GM23338 (cell line): Measurements from ENCODE around the gene ASB1. TPM values are rescaled to one million over a fixed set of nuclear protein-coding genes. Genes with fewer than 3 reads are reported as not detected.
A peak's percentile ranks its signal among the peaks of the same experiment; 100 is the strongest.

Source experiments
- ATAC-seq: fragments of 200-7000 bp; cut with Tn5 transposase; 3 replicates; pipeline ENCODE4 v1.9.1; 2020
- DNase-seq: peaks from one replicate; pipeline ENCODE4 v3.0.0-alpha.2; 2015; ENCODE audit warnings: low spot score
- H2AFZ ChIP-seq: fragments of 200-600 bp; sonication (generic); 2 replicates; pipeline ENCODE4 v1.8.0; 2016; ENCODE audit warnings: antibody characterized with exemption, mild to moderate bottlenecking, moderate library complexity
- H3F3A ChIP-seq: fragments of 200-600 bp; sonication (generic); replicated peaks from 2 replicates; pipeline ENCODE4 v1.8.0; 2017; ENCODE audit warnings: antibody characterized with exemption, mixed run types, low read depth
- H3K27ac ChIP-seq: fragments of 200-600 bp; sonication (generic); 2 replicates; pipeline ENCODE4 v1.6.1; 2016; ENCODE audit warnings: low read depth
- H3K27me3 ChIP-seq: fragments of 200-600 bp; sonication (generic); 2 replicates; pipeline ENCODE4 v1.8.0; 2016; ENCODE audit warnings: mild to moderate bottlenecking, mixed run types, moderate library complexity; ENCODE audit not compliant: insufficient read depth
- H3K36me3 ChIP-seq: fragments of 200-600 bp; sonication (generic); 2 replicates; pipeline ENCODE4 v1.8.0; 2016; ENCODE audit warnings: mild to moderate bottlenecking; ENCODE audit not compliant: insufficient read depth
- H3K4me1 ChIP-seq: fragments of 200-600 bp; sonication (generic); 2 replicates; pipeline ENCODE4 v1.8.0; 2016; ENCODE audit warnings: mild to moderate bottlenecking, moderate library complexity; ENCODE audit not compliant: insufficient read depth
- H3K4me2 ChIP-seq: fragments of 200-600 bp; sonication (generic); 2 replicates; pipeline ENCODE4 v1.7.1; 2017; ENCODE audit warnings: mixed run types
- H3K4me3 ChIP-seq: fragments of 200-600 bp; sonication (generic); 2 replicates; pipeline ENCODE4 v1.6.1; 2016; ENCODE audit warnings: mixed run types
- H3K79me2 ChIP-seq: fragments of 200-600 bp; sonication (generic); replicated peaks from 2 replicates; pipeline ENCODE4 v1.8.0; 2017; ENCODE audit warnings: mild to moderate bottlenecking; ENCODE audit not compliant: insufficient read depth
- H3K9me2 ChIP-seq: fragments of 200-600 bp; sonication (generic); 2 replicates; pipeline ENCODE4 v1.8.0; 2017; ENCODE audit not compliant: insufficient read depth
- H4K20me1 ChIP-seq: fragments of 200-600 bp; sonication (generic); replicated peaks from 2 replicates; pipeline ENCODE4 v1.8.0; 2017; ENCODE audit warnings: mild to moderate bottlenecking; ENCODE audit not compliant: insufficient read depth
- H3K27ac Mint-ChIP-seq: 2 replicates; pipeline ENCODE4 v1.8.0; 2020; ENCODE audit warnings: inconsistent platforms, mild to moderate bottlenecking, moderate library complexity, mixed read lengths
- H3K27me3 Mint-ChIP-seq: 3 replicates; pipeline ENCODE4 v1.8.0; 2022; ENCODE audit warnings: low read depth, mild to moderate bottlenecking, moderate library complexity, mixed read lengths, inconsistent platforms; ENCODE audit not compliant: insufficient read depth, poor library complexity
- H3K36me3 Mint-ChIP-seq: 3 replicates; pipeline ENCODE4 v1.8.0; 2021; ENCODE audit warnings: low read depth, mild to moderate bottlenecking, inconsistent platforms, moderate library complexity, mixed read lengths
- H3K4me1 Mint-ChIP-seq: 3 replicates; pipeline ENCODE4 v1.8.0; 2020; ENCODE audit warnings: mild to moderate bottlenecking, inconsistent platforms, mixed read lengths
- H3K4me3 Mint-ChIP-seq: 3 replicates; pipeline ENCODE4 v1.8.0; 2021; ENCODE audit warnings: moderate library complexity, mild to moderate bottlenecking, inconsistent platforms, mixed read lengths
- H3K9me3 Mint-ChIP-seq: 3 replicates; pipeline ENCODE4 v1.8.0; 2020; ENCODE audit warnings: moderate library complexity, mild to moderate bottlenecking, inconsistent platforms, mixed read lengths
- CREB1 ChIP-seq: fragments of 250-450 bp; sonication (Bioruptor Pico); IDR thresholded peaks from 2 replicates; pipeline ENCODE4 v1.5.0; 2020; ENCODE audit warnings: low read depth, mild to moderate bottlenecking, moderate library complexity
- EZH2 ChIP-seq: fragments of 200-600 bp; sonication (generic); IDR thresholded peaks from one replicate; pipeline ENCODE4 v1.8.0; 2017; ENCODE audit warnings: antibody characterized with exemption, mild to moderate bottlenecking, low read depth; ENCODE audit not compliant: unreplicated experiment
- EZH2phosphoT487 ChIP-seq: fragments of 200-600 bp; sonication (generic); IDR thresholded peaks from one replicate; pipeline ENCODE4 v1.8.1; 2018; ENCODE audit warnings: antibody characterized with exemption; ENCODE audit not compliant: unreplicated experiment
- JUNB ChIP-seq: IDR thresholded peaks from one replicate; pipeline ENCODE4 v1.6.1; 2016; ENCODE audit warnings: antibody characterized with exemption; ENCODE audit not compliant: unreplicated experiment
- NANOG ChIP-seq: IDR thresholded peaks from 2 replicates; pipeline ENCODE4 v1.6.1; 2016; ENCODE audit warnings: antibody characterized with exemption, borderline replicate concordance
- POLR2AphosphoS5 ChIP-seq: IDR thresholded peaks from 2 replicates; pipeline ENCODE4 v1.6.1; 2016; ENCODE audit warnings: antibody characterized with exemption, low read depth
- STAT1 ChIP-seq: IDR thresholded peaks from one replicate; pipeline ENCODE4 v1.6.1; 2016; ENCODE audit warnings: antibody characterized with exemption; ENCODE audit not compliant: unreplicated experiment
- ZNF114 ChIP-seq: fragments of 250-450 bp; sonication (Bioruptor Pico); IDR thresholded peaks from 2 replicates; pipeline ENCODE4 v1.5.0; 2020; ENCODE audit warnings: mild to moderate bottlenecking, moderate library complexity
- ZNF331 ChIP-seq: fragments of 250-450 bp; sonication (Bioruptor Pico); IDR thresholded peaks from 2 replicates; pipeline ENCODE4 v1.5.0; 2020; ENCODE audit warnings: low read depth, mild to moderate bottlenecking, moderate library complexity
- polyA plus RNA-seq: library from polyadenylated mRNA; unstranded; fragments of >200 nt; fragmentation: Nextera tagmentation; extraction: Ambion mirVana; gene quantifications from 2 replicates; pipeline ENCODE4 v1.2.1, GENCODE V29; 2016
- total RNA-seq: library from RNA; depleted of rRNA; stranded (reverse); fragments of >200 nt; shearing (Covaris generic); gene quantifications from 2 replicates; pipeline ENCODE4 v1.2.3, GENCODE V29; 2014
- TF ChIP-seq, protein P1 (sequence below): IDR thresholded peaks from 2 replicates; pipeline ENCODE4 v1.6.1; 2016; ENCODE audit warnings: antibody characterized with exemption
- TF ChIP-seq, protein P2 (sequence below), 2 experiments: fragments of 200-600 bp in 1 of 2; sonication (generic) in 1 of 2; conservative IDR thresholded peaks; 2 replicates each; pipeline versions ENCODE4 v1.5.1 to v1.6.1; 2016 to 2017; ENCODE audit warnings: antibody characterized with exemption in 2 of 2, low read depth in 2 of 2, mild to moderate bottlenecking in 2 of 2, moderate library complexity in 1 of 2
- TF ChIP-seq, protein P3 (sequence below): fragments of 250-450 bp; sonication (Bioruptor Pico); IDR thresholded peaks from 2 replicates; pipeline ENCODE4 v1.5.0; 2020; ENCODE audit warnings: mild to moderate bottlenecking, moderate library complexity
- TF ChIP-seq, protein P4 (sequence below): IDR thresholded peaks from one replicate; pipeline ENCODE4 v1.6.1; 2018; ENCODE audit warnings: antibody characterized with exemption; ENCODE audit not compliant: unreplicated experiment

The ASB1 gene
- total and polyA plus RNA-seq, 2 experiments from 2014 or later = 21.5 to 23.9 TPM

DNA sequence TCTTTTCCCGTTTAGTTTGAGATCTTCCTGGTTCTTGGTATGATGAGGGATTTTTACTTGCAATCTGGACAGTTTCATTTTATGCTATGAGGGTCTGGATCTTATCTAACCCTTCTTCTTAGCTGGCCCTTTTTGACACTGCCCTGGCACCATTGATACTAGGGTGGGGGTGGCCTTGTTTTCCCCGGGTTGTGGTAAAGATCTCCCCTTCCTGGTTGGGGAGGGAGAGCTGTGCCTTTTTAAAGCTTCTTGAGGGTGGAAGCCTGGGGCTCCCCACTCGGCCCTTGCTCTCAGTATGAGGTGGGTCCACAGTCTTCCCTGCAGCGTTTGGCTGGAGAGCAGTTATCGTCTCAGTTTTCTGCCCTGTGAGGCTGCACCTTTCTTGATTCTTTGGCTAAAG, 66.1 kb downstream of the ASB1 start:
- Mint-ChIP-seq H3K4me1 (peaks cover 11% of the 10 kb centered on the region), H3K36me3 (no peaks in the 10 kb centered on the region), H3K27ac (no peak overlapping the region), H3K9me3 (no peaks in the 10 kb centered on the region), H3K27me3 (peaks cover 4% of the 10 kb centered on the region), H3K4me3 (no peak overlapping the region)
- no peaks in the 10 kb centered on the region for H3K79me2 ChIP-seq
- no peak overlapping the region for H3K4me2 ChIP-seq
- H3K27ac ChIP-seq = no peak overlapping the region
- no peaks in the 10 kb centered on the region for H3K4me1 ChIP-seq
- no peaks in the 10 kb centered on the region for H3F3A ChIP-seq
- DNase-seq = no peak
- ATAC-seq = no peak
- no peaks in the 10 kb centered on the region for H3K9me2 ChIP-seq
- H4K20me1 ChIP-seq = no peaks in the 10 kb centered on the region
- no peaks in the 10 kb centered on the region for H3K36me3 ChIP-seq
- TF ChIP-seq POLR2AphosphoS5 = no peak
- TF ChIP-seq CREB1 (CRISPR knock-in tag) = no peak
- TF ChIP-seq, protein P1, sequence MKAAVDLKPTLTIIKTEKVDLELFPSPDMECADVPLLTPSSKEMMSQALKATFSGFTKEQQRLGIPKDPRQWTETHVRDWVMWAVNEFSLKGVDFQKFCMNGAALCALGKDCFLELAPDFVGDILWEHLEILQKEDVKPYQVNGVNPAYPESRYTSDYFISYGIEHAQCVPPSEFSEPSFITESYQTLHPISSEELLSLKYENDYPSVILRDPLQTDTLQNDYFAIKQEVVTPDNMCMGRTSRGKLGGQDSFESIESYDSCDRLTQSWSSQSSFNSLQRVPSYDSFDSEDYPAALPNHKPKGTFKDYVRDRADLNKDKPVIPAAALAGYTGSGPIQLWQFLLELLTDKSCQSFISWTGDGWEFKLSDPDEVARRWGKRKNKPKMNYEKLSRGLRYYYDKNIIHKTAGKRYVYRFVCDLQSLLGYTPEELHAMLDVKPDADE = no peak
- no peak for TF ChIP-seq EZH2
- TF ChIP-seq, protein P2, sequence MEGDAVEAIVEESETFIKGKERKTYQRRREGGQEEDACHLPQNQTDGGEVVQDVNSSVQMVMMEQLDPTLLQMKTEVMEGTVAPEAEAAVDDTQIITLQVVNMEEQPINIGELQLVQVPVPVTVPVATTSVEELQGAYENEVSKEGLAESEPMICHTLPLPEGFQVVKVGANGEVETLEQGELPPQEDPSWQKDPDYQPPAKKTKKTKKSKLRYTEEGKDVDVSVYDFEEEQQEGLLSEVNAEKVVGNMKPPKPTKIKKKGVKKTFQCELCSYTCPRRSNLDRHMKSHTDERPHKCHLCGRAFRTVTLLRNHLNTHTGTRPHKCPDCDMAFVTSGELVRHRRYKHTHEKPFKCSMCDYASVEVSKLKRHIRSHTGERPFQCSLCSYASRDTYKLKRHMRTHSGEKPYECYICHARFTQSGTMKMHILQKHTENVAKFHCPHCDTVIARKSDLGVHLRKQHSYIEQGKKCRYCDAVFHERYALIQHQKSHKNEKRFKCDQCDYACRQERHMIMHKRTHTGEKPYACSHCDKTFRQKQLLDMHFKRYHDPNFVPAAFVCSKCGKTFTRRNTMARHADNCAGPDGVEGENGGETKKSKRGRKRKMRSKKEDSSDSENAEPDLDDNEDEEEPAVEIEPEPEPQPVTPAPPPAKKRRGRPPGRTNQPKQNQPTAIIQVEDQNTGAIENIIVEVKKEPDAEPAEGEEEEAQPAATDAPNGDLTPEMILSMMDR (conservative IDR thresholded peaks at IDR 0.05; ENCODE audit: low read depth in 2 of 2) = no peak
- TF ChIP-seq NANOG = no peak
- no peak for TF ChIP-seq ZNF114 (CRISPR knock-in tag)
- TF ChIP-seq STAT1 = no peak
- TF ChIP-seq, protein P3, sequence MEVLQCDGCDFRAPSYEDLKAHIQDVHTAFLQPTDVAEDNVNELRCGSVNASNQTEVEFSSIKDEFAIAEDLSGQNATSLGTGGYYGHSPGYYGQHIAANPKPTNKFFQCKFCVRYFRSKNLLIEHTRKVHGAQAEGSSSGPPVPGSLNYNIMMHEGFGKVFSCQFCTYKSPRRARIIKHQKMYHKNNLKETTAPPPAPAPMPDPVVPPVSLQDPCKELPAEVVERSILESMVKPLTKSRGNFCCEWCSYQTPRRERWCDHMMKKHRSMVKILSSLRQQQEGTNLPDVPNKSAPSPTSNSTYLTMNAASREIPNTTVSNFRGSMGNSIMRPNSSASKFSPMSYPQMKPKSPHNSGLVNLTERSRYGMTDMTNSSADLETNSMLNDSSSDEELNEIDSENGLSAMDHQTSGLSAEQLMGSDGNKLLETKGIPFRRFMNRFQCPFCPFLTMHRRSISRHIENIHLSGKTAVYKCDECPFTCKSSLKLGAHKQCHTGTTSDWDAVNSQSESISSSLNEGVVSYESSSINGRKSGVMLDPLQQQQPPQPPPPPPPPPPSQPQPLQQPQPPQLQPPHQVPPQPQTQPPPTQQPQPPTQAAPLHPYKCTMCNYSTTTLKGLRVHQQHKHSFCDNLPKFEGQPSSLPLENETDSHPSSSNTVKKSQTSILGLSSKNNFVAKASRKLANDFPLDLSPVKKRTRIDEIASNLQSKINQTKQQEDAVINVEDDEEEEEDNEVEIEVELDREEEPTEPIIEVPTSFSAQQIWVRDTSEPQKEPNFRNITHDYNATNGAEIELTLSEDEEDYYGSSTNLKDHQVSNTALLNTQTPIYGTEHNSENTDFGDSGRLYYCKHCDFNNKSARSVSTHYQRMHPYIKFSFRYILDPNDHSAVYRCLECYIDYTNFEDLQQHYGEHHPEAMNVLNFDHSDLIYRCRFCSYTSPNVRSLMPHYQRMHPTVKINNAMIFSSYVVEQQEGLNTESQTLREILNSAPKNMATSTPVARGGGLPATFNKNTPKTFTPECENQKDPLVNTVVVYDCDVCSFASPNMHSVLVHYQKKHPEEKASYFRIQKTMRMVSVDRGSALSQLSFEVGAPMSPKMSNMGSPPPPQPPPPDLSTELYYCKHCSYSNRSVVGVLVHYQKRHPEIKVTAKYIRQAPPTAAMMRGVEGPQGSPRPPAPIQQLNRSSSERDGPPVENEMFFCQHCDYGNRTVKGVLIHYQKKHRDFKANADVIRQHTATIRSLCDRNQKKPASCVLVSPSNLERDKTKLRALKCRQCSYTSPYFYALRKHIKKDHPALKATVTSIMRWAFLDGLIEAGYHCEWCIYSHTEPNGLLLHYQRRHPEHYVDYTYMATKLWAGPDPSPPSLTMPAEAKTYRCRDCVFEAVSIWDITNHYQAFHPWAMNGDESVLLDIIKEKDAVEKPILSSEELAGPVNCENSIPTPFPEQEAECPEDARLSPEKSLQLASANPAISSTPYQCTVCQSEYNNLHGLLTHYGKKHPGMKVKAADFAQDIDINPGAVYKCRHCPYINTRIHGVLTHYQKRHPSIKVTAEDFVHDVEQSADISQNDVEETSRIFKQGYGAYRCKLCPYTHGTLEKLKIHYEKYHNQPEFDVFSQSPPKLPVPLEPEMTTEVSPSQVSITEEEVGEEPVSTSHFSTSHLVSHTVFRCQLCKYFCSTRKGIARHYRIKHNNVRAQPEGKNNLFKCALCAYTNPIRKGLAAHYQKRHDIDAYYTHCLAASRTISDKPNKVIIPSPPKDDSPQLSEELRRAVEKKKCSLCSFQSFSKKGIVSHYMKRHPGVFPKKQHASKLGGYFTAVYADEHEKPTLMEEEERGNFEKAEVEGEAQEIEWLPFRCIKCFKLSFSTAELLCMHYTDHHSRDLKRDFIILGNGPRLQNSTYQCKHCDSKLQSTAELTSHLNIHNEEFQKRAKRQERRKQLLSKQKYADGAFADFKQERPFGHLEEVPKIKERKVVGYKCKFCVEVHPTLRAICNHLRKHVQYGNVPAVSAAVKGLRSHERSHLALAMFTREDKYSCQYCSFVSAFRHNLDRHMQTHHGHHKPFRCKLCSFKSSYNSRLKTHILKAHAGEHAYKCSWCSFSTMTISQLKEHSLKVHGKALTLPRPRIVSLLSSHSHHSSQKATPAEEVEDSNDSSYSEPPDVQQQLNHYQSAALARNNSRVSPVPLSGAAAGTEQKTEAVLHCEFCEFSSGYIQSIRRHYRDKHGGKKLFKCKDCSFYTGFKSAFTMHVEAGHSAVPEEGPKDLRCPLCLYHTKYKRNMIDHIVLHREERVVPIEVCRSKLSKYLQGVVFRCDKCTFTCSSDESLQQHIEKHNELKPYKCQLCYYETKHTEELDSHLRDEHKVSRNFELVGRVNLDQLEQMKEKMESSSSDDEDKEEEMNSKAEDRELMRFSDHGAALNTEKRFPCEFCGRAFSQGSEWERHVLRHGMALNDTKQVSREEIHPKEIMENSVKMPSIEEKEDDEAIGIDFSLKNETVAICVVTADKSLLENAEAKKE = no peak
- TF ChIP-seq ZNF331 (CRISPR knock-in tag) = no peak
- no peak for TF ChIP-seq JUNB
- TF ChIP-seq, protein P4, sequence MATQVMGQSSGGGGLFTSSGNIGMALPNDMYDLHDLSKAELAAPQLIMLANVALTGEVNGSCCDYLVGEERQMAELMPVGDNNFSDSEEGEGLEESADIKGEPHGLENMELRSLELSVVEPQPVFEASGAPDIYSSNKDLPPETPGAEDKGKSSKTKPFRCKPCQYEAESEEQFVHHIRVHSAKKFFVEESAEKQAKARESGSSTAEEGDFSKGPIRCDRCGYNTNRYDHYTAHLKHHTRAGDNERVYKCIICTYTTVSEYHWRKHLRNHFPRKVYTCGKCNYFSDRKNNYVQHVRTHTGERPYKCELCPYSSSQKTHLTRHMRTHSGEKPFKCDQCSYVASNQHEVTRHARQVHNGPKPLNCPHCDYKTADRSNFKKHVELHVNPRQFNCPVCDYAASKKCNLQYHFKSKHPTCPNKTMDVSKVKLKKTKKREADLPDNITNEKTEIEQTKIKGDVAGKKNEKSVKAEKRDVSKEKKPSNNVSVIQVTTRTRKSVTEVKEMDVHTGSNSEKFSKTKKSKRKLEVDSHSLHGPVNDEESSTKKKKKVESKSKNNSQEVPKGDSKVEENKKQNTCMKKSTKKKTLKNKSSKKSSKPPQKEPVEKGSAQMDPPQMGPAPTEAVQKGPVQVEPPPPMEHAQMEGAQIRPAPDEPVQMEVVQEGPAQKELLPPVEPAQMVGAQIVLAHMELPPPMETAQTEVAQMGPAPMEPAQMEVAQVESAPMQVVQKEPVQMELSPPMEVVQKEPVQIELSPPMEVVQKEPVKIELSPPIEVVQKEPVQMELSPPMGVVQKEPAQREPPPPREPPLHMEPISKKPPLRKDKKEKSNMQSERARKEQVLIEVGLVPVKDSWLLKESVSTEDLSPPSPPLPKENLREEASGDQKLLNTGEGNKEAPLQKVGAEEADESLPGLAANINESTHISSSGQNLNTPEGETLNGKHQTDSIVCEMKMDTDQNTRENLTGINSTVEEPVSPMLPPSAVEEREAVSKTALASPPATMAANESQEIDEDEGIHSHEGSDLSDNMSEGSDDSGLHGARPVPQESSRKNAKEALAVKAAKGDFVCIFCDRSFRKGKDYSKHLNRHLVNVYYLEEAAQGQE = no peak
- TF ChIP-seq EZH2phosphoT487 = no peak
- H2AFZ ChIP-seq = peak overlapping the region; percentile 76; the same call in 1 of the 2 replicates
- no peaks in the 10 kb centered on the region for H3K27me3 ChIP-seq
- no peak overlapping the region for H3K4me3 ChIP-seq
